Renal cortex interstitium (tissue), 11 donors: Measurements from ENCODE around the gene CREG2. TPM values are rescaled to one million over a fixed set of nuclear protein-coding genes. Genes with fewer than 3 reads are reported as not detected.
"Not testable (repeated sequence)": the region's sequence is repeated elsewhere in the genome, so short reads cannot be mapped to it uniquely, and the experiment has no call there.

Experiments used
- DNase-seq, 11 donors: peaks; one replicate each; pipeline ENCODE4 v3.0.0-alpha.2; 2013; ENCODE audit warnings: low read depth in 9 of 11, low spot score in 4 of 11; ENCODE audit errors: extremely low read depth in 1 of 11
- polyA plus RNA-seq, 3 donors: library from polyadenylated mRNA; unstranded; fragments of 120-200 nt; gene quantifications; one replicate each; pipeline ENCODE4 v1.2.1, GENCODE V29; 2013; ENCODE audit not compliant: insufficient read length in 3 of 3

CREG2 gene
- polyA plus RNA-seq, 3 donors: 0.46 to 1.7 (median 0.98) TPM

DNA sequence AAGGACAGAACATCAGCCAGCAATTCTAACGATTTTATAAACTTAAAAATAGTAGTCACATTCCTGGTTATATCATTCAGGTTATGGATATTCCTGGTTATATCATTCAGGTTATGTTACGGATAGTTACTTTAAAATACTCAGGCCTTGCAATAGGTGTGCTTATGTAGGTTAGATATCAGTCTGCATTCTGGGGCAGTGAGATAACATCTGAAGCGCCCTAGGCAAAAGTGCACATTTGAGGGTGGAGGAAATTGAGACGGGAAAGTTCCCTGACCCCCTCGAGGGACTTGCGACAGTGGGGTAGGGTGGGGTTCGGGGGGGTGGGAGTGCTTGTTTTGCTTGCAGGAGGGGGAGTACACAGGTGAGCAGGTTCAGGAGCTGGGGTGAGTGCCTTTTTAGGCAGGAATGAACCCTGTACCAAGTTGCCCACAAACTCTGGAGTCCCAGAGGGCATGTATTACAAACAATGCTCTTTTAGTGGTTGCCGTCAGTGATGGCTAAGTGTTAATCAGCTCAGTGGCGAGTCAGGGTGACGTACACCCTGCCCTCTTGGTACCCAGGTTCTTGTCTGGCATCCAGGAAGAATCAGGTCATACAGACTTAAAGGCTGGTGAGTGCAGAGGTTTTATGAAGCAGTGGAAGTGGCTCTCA, 31.8 kb downstream of the CREG2 start:
- DNase-seq: no peak

DNA sequence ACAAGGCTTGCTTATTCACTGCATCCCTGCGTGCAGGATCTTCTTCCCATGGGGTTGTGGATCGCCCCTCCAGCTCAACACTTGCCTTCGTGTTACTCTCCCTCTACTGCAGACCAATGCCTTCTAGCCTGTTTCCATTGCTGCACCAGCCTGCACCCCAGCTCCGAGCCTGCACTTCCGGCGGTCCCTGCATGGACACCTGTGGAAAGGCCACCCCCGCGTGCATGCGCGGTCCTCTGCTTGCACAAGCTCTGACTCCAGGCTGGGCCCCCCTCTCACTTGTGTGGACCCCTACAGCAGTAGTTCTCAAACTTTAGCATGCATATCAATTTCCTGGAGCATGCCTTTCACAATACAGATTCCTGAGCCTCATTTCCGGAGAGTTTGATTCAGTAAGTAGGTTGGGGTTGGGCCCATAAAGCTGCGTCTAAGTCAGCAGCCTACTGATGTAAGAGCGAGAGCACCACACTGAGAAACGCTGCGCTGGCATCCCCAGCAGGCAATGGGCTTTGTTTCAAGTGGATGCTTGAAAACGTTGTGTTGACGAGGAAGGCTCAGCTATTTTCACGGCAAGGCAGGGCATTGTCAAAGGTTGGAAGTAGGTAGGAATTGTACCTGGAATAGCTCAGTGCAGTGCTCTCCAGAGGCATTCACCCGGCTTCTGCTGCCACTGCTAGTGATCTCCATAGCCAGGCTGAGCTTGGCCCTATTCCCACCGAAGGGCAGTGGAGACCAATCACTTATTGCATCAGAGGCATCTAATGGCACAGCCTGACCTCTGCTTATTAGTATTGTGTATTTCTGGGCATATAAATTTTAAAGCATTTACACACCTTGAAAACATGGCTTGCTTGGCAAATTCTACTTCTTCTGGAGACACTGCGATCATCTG, 32.6 kb downstream of the CREG2 start:
- DNase-seq: no peak

DNA sequence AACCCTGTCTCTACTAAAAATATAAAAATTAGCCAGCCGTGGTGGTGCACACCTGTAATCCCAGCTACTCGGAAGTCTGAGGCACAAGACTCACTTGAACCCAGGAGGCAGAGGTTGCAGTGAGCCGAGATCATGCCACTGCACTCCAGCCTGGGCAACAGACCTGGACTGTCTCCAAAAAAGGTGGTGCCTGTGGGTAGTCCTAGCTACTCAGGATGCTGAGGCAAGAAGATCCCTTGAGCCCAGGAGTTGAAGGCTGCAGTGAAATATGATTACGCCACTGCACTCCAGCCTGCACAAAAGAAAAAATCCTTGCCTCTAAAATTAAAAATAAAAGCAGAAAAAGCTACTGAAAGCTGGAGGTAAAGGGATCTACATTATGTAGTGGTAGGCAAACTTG, 34.7 kb downstream of the CREG2 start:
- DNase-seq: not testable (repeated sequence)

DNA sequence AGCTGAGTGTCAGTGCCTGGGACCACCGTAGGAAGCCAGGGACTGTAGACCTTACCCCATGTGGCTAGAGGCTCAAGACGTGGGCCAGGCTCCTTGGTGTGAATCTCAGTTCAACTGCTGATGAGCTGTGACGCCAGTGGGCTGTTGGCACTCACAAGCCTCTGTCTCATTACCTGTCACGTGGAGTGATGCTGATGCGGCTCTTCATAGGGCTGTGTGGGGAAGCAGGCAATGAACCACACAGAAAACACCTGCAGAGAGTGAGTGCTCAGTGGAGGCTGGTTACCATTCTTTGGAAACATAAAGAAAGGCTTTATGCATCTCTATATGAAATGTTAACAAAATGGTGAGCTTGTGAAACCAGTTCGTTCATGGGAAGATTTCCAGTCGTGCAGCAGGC, 36.1 kb downstream of the CREG2 start:
- DNase-seq: no peak

DNA sequence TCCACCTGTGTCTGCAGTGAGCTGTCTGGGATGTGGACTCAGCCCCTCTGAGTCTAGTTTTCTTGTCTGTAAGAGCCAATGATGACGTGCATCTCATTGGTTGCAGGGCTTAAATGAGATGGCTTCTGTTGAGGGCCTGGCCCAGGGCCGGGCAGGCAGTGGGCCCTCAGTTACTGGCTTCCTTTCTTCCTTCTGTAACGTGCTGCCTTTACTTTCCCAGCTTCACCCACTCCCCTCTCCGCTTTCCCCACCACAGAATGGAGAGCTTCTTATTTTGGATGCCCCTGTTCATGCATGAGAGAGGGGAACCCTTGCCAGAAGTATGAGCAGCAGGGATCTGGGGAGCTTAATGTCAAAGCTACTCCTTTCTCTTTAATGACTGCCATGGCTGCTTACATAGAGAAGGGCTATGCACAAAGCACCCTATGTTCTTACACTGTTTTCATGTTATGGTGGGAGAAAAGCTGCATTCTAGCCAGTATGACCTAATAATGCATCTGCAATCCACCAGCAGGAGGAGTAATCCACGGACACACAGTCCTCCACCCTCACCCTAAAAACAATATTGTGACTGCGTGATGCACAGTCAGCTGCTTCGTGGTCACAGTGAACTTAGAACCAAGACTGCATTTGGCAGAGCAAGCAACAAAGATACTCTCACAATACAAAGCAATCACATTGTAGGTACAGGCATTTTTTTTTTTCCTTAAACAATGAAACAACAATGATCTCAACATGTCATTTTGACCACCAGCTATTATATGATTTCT, 37.2 kb downstream of the CREG2 start:
- DNase-seq: no peak

DNA sequence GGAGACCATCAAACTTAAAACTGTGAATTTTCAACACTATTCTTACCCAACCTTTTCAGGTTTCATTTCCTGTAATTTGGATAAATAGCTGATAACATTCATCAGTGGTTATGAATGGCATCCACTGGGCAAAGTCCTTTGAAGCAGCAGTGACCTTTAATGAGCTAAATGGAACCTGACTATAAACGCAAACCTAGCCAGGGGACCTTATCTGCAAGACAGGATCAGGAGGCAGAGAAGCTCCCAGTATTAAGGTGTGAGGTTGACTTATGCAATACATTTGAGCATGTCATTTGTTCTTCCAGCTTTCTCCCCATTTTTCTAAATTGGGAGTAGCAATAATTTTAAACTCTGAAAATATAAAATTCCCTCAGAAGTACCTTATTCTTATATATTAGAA, 38.4 kb downstream of the CREG2 start:
- DNase-seq: no peak

DNA sequence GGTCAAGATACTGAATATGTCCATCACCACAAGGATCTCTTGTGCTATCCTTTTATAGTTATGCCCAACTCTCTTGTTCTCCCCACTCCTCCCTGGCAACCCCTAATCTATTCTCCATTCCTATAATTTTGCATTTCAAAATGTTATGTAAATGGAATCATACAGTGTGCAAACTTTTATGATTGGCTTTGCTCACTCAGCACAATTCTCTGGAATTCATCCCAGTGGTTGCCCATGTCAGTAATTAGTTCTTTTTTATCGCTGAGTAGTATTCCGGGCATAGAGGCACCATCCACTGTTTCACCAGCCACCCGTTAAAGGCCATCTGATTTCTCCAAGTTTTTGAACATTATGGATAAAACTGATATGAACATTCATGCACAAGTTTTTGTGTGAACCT, 40.4 kb downstream of the CREG2 start:
- DNase-seq: no peak

DNA sequence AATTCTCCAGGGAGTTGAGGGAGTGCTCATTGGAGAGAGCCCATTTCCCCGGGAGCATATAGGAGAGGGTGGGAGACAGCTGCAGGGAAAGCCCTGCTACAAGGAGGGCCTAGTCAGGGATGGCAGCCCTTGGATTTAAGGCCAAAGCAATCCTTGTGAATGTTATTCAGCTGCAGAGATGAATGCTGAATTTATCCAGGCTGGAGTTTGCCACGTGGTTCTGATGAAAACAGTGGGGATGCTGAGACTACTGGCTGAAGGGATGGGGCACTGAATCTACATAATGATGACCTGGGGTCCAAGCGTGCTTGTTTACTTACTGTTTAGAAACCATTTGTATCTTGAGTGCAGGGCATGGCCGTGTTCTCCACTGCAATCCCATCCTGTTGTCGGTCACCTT, 43.2 kb downstream of the CREG2 start:
- DNase-seq: no peak

DNA sequence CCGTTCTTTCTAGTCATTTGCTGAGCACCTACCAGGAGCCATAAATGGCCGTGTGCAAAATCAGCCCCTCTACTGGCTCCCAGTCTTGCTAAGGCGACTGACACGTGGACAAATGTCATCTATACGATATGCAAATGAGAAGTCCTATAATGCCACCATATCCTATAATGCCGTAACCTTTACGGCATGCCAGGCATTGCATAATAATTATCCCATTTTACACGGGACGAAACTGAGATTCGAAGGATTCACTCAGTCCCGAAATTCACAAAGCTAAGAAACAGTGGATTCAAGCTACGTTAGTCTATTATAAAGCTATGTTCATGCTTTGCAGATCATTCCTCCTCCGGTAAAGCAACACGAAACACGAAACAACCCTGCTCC, 44.7 kb downstream of the CREG2 start:
- DNase-seq: no peak

DNA sequence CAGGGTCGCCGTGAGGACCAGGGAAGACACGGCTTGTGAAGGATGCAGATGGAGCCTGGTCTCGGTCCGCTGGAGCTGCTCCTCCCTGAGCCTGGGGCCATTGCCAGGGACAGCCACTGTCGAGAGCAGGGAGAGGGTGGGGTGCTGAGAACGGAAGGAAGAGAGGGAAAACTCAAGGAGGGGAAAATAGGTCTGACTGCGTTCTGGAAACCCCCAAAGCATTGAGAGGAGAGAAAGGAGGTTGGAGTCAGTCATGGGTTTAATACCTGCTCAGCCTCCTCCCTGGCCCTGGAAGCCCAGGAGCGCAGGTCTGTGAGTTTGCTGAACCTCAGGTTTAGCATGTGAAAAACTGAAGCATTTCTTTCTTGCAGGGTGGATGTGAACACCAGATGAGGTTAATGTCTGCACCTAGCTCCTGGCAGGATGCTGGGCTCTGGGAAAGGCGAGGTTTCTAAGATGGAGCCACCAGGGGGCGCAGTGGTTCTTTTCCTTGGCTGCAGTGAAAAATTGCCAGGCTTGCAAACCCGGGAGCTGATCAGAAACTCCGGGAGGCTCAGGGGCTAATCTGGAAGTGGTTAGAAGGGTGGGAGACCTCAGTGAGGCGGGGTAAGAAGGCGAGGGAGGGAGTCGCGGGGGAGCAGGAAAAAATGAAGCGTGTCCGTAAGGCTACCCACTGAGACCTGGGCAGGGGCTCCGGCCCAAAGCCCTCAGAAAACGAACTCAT, 45.2 kb downstream of the CREG2 start:
- peak in 5 of 11 donors; percentile 34 to 45 (median 40) for DNase-seq

DNA sequence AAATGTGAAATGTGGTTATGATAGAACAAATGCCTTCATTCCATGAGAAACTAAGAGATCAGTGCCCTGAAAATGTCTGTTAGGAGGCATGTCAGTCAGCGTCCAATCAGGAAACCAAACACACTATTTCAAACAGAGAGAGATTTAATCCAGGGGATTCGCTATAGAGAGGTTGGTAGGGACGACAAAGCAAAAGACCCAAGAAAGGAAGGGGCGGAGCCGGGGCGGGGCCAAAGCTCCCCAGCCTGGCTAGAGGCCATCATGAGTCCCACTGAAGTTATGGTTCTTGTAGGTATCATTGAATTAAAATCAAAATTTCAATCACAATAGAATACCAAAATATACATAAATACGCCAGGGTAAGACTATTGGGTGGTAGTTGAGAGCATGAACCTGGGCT, 45.9 kb downstream of the CREG2 start:
- no peak for DNase-seq

DNA sequence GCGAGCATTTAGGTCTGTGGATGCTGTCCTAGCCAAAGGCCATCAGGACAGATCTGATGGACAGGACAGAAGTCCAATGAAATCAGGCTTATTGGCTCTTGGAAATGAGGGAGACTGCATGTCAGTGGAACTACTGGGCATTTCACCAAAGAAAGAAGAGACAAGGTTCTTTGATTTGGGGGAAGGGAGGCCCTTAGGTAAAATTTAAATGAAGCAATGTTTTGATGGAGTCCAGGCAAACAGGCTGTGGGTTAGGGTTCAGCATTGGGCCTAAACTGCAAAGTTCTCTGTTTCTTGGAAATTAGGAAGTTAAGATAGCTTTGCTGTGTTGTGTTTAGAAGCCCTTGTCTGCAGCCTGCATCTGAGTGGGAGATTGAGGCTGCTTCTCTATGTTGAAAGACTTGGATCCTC, 47.2 kb downstream of the CREG2 start:
- no peak for DNase-seq

DNA sequence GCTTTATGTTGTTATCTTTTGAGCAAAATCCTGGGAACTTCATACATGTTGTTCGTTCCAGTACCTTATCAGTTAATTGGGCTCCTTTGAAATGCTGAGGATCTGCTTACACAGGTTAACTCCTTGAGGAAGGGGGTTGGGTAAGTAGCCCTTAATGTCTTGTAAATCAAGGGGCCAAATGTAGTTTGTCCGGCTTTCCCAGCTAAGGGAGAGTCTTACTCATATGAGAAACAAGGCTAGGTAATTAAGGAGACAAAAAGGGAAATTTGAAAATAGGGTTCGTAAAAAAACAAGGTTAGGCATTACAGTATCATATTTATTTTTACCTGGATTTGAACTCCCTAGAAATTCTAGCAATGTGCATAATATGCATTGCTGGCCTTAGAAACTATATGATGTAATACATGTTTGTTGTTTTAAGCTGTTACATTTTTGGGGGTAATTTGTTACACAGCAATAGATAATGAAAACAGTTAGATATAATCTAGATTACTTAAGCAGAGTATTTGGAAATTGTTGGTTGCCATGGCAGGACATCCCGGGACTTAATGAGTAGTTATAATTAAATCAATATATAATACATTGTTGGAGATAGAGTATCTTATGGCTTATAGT, 47.9 kb downstream of the CREG2 start:
- DNase-seq: no peak

DNA sequence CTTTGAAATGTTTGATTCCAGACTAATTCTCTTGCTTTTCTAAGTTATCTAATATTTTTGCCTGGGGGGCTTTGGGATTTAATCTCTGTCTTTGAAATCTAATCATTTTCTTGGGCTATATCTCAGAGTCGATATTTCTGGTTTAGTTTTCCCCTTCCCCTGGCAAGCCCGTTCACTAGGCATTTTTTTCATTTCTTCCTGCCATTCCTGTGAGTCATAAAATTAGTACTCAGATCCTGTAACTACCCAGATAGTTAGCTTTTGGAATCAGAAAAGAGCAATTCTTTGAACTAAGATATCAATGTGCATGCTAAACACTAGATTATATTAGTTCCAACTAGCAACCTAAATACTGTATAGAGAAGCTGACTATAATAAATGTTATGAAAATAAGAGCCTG, 49.4 kb downstream of the CREG2 start:
- DNase-seq: no peak

DNA sequence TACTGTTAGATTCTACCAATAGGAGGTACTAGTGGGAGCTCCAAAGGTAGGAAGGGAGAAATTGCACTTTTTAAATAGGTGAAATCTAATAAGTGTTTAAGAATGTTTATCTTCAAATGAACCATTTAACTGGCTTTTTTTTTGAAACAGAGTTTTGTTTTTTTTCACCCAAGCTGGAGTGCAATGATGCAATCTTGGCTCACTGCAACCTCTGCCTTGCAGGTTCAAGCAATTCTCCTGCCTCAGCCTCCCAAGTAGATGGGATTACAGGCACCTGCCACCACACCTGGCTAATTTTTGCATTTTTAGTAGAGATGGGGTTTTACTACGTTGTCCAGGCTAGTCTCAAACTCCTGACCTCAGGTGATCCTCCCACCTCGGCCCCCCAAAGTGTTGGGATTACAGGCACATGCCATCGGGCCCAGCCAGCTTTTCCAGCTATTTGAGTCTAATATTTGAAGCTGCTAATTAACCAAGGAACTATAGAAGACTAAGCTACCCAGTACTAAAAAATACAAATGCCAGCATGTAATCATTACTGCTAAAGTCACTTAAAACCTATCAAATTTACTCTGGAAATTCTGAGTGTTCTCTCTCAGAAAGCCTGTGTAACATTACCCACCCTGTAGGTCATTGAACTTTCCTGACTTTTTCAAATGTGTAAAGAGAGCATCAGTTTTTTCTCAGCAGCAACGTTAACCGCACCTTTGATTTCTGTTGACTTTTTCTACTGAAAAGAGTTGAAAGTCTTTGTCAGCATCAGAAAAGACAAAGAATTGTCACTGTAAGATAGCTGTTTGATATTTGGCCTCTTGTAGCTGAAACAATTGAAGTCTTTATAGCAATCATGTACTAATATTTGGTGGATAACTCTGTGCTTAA, 54.2 kb downstream of the CREG2 start:
- no peak for DNase-seq

DNA sequence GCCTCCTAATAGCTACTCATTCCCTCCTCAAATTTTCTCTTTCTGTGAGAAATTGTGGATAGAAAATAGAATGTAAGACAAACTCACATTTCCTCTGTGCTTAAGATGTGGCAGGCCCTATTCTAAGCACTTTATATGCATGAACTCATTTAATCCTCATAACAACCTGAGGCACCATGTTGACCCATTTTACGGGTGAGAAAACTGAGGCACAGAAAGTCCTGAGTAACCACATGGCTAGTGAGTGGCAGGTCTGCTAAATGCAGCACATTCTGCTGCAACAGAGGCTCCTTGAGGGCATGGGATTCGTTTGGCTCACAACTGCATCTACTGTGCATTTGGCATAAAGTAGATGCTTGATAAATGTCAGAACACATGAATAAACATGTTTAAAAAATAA, 56.1 kb downstream of the CREG2 start:
- no peak for DNase-seq

DNA sequence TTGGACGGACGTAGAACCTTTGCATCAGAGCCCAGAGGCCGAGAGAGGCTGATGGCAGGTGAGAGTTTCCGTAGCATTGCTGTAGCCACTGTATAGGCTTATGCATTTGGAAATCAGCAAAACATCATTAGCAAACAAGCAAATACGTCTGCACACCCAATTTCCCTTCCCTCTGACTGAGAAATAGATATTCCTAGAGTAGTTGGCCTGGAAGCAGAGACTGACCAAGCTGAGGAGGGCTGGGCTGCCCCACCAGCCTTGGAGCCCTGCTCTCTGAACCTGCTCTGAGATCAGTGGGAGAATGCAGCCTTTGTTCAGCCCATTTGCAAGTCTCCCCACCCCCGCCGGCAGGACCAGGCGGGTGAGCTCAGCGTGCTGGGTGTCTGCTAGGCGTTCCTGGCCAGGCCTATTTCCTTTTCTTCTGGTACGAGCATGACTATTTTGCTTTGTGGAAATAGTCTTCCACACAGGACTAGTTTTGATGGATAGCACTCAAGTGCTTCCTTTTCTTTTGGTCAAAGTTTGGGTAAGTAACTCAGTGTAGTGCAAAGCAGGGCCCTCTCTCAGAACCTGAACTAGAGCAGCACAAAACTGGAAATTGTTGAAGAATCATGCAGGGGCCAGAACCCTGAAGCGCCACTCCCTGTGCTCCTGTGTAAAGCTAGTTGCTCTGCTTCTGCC, 56.9 kb downstream of the CREG2 start:
- DNase-seq: no peak
